Endothelial cell of umbilical vein (primary cell): ENCODE measurements around the gene TNIK. TPM values are rescaled to one million over a fixed set of nuclear protein-coding genes. Genes with fewer than 3 reads are reported as not detected.

Experiments
- BruUV-seq: library from RNA; stranded (reverse); fragments of 400-500 nt; replicated peaks from 2 replicates; lab custom pipeline; 2021; lab: Mats Ljungman, UMichigan
- CTCF ChIA-PET: fragments of 300-600, 350-600 bp; sonication (Branson Sonifier 250); formaldehyde crosslinking; loops from one replicate; lab custom pipeline; 2021; ENCODE audit warnings: antibody characterized with exemption, inconsistent platforms; lab: Charles Lee
- POLR2A ChIA-PET: fragments of 300-600, 350-600 bp; sonication (Branson Sonifier 250); formaldehyde crosslinking; loops from one replicate; lab custom pipeline; 2021; ENCODE audit warnings: antibody characterized with exemption, inconsistent platforms; lab: Charles Lee
- DNase-seq: peaks from one replicate; pipeline ENCODE4 v3.0.0-alpha.2; 2011; ENCODE audit warnings: low read depth, low spot score
- FAIRE-seq: peaks from 2 replicates; lab custom pipeline; 2011; peaks lifted over from hg19 to GRCh38; lab: Jason Lieb, UNC
- H2AFZ ChIP-seq: 2 replicates; pipeline ENCODE4 v1.6.0; 2012; ENCODE audit warnings: low read depth, low read length, control low read depth, inconsistent platforms
- H3K27ac ChIP-seq: 2 replicates; pipeline ENCODE4 v1.5.1; 2011; ENCODE audit warnings: low read depth, mild to moderate bottlenecking, control low read depth, low read length, moderate library complexity; ENCODE audit not compliant: insufficient read depth
- H3K27me3 ChIP-seq, 2 experiments: 2 replicates each; pipeline versions ENCODE4 v1.6.0 to v1.6.1; 2011; ENCODE audit warnings: low read length in 2 of 2, mixed read lengths in 1 of 2; ENCODE audit not compliant: control insufficient read depth in 2 of 2, insufficient read depth in 2 of 2
- H3K36me3 ChIP-seq, 2 experiments: 2 replicates in 1 of 2; 3 replicates in 1 of 2; pipeline ENCODE4 v1.5.1; 2011; ENCODE audit warnings: low read length in 2 of 2, mild to moderate bottlenecking in 1 of 2, moderate library complexity in 1 of 2; ENCODE audit not compliant: control insufficient read depth in 2 of 2, insufficient read depth in 2 of 2; ENCODE audit errors: extremely low read depth in 1 of 2
- H3K4me1 ChIP-seq: 3 replicates; pipeline ENCODE4 v1.5.1; 2011; ENCODE audit warnings: mild to moderate bottlenecking, low read length; ENCODE audit not compliant: control insufficient read depth, insufficient read depth; ENCODE audit errors: extremely low read depth
- H3K4me2 ChIP-seq: 2 replicates; pipeline ENCODE4 v1.6.1; 2011; ENCODE audit warnings: low read length, control low read depth, mixed read lengths; ENCODE audit not compliant: insufficient read depth
- H3K4me3 ChIP-seq, 3 experiments: fragments of 200-600 bp in 1 of 3; sonication (generic), shearing (Covaris generic) in 1 of 3; replicated peaks in 1 of 3; 2 replicates each; pipeline ENCODE4 v1.5.1; 2011 to 2016; ENCODE audit warnings: control low read depth in 3 of 3, low read length in 3 of 3, mild to moderate bottlenecking in 2 of 3, inconsistent platforms in 1 of 3, low read depth in 1 of 3, moderate library complexity in 1 of 3; ENCODE audit not compliant: insufficient read depth in 1 of 3
- H3K79me2 ChIP-seq: 2 replicates; pipeline ENCODE4 v1.6.0; 2012; ENCODE audit warnings: low read length, inconsistent platforms; ENCODE audit not compliant: control insufficient read depth, insufficient read depth
- H3K9ac ChIP-seq: replicated peaks from 2 replicates; pipeline ENCODE3; 2011; ENCODE audit warnings: low read length, control low read depth; ENCODE audit not compliant: insufficient read depth; ENCODE audit errors: extremely low read depth
- H3K9me1 ChIP-seq: replicated peaks from 3 replicates; pipeline ENCODE4 v1.6.0; 2011; ENCODE audit warnings: mild to moderate bottlenecking, low read length; ENCODE audit not compliant: control insufficient read depth, insufficient read depth; ENCODE audit errors: extremely low read depth
- H3K9me3 ChIP-seq: replicated peaks from 2 replicates; pipeline ENCODE4 v1.5.1; 2012; ENCODE audit warnings: low read length, inconsistent platforms; ENCODE audit not compliant: control insufficient read depth, insufficient read depth
- H4K20me1 ChIP-seq: replicated peaks from 2 replicates; pipeline ENCODE3; 2011; ENCODE audit warnings: mild to moderate bottlenecking, low read length; ENCODE audit not compliant: control insufficient read depth, insufficient read depth; ENCODE audit errors: extremely low read depth
- EZH2 ChIP-seq: IDR thresholded peaks from 2 replicates; pipeline ENCODE4 v1.6.1; 2012; ENCODE audit warnings: borderline replicate concordance, low read depth, mild to moderate bottlenecking, moderate library complexity, low read length, inconsistent platforms; ENCODE audit not compliant: severe bottlenecking
- FOS ChIP-seq: IDR thresholded peaks from 2 replicates; pipeline ENCODE4 v1.6.1; 2011; ENCODE audit warnings: mild to moderate bottlenecking, low read length, moderate library complexity, borderline replicate concordance; ENCODE audit not compliant: insufficient read depth
- GATA2 ChIP-seq: IDR thresholded peaks from 2 replicates; pipeline ENCODE4 v1.7.0; 2011; ENCODE audit warnings: low read depth, mild to moderate bottlenecking, moderate library complexity, mixed read lengths, low read length; ENCODE audit not compliant: insufficient read length, insufficient read depth
- JUN ChIP-seq: IDR thresholded peaks from 2 replicates; pipeline ENCODE4 v1.6.1; 2011; ENCODE audit warnings: borderline replicate concordance, low read depth; ENCODE audit not compliant: insufficient read length, insufficient read depth
- MAX ChIP-seq: IDR thresholded peaks from 2 replicates; pipeline ENCODE4 v1.6.1; 2011; ENCODE audit not compliant: insufficient read depth, insufficient read length
- MYC ChIP-seq: IDR thresholded peaks from one replicate; pipeline ENCODE4 v1.6.1; 2011; ENCODE audit warnings: mild to moderate bottlenecking, low read depth, low read length
- POLR2A ChIP-seq: IDR thresholded peaks from 2 replicates; pipeline ENCODE4 v1.6.1; 2012; ENCODE audit warnings: low read depth, mild to moderate bottlenecking, control low read depth, low read length
- POLR2AphosphoS5 ChIP-seq: IDR thresholded peaks from 2 replicates; pipeline ENCODE4 v1.6.1; 2012; ENCODE audit warnings: low read depth, mild to moderate bottlenecking, control low read depth, low read length, moderate library complexity; ENCODE audit not compliant: insufficient read depth
- dilution Hi-C: fragments of 300-500 bp; cut with MboI; formaldehyde crosslinking; loops from one replicate; pipeline ENCODE4 v1.15.0; 2019; ENCODE audit warnings: low sequenced_read_pairs; ENCODE audit not compliant: extremely low pct_ligation_motif_present
- intact Hi-C: fragments of 100-400 bp; cut with micrococcal nuclease; formaldehyde crosslinking; loops from one replicate; pipeline ENCODE4 v1.10.0; 2022
- polyA plus RNA-seq, 4 experiments: library from polyadenylated mRNA; depleted of rRNA in 3 of 4; stranded (reverse) in 3 of 4; unstranded in 1 of 4; fragments of >200 nt; gene quantifications; 2 replicates each; pipeline versions ENCODE4 v1.2.1 to v1.2.3, GENCODE V29; 2011 to 2012; ENCODE audit warnings: missing spikeins in 1 of 4
- total RNA-seq: library from RNA; stranded (reverse); gene quantifications from 2 replicates; pipeline ENCODE4 v1.2.3, GENCODE V29; 2021
- TF ChIP-seq, protein P1 (sequence below), 2 donors: IDR thresholded peaks; 1 replicate in 1 of 2; 2 replicates in 1 of 2; pipeline ENCODE4 v1.5.1; 2011; ENCODE audit warnings: low read length in 2 of 2, mild to moderate bottlenecking in 2 of 2, moderate library complexity in 2 of 2, control low read depth in 1 of 2, inconsistent platforms in 1 of 2, low read depth in 1 of 2; ENCODE audit not compliant: insufficient read depth in 1 of 2; ENCODE audit errors: extremely low read depth in 1 of 2

The TNIK gene
- total and polyA plus RNA-seq, 2 donors (not counting 3 experiments of a cell fraction or from before 2014, with no cell fraction given) = 10.9 to 39.7 TPM

GRCh38 chr3:171213907-171214306 lies 246.3 kb downstream of the TNIK start:
- intact Hi-C loops = no loop called here
- no peaks in the 10 kb centered on the region for H4K20me1 ChIP-seq
- H3K9me1 ChIP-seq = no peaks in the 10 kb centered on the region
- H3K27ac ChIP-seq = no peak overlapping the region
- H3K27me3 ChIP-seq = no peaks in the 10 kb centered on the region
- no peak overlapping the region for H3K9ac ChIP-seq
- no peaks in the 10 kb centered on the region for H3K79me2 ChIP-seq
- no peaks in the 10 kb centered on the region for H3K9me3 ChIP-seq
- H3K4me2 ChIP-seq = no peak overlapping the region
- H3K4me1 ChIP-seq = no peaks in the 10 kb centered on the region
- ChIA-PET CTCF (no interaction called here), POLR2A (no interaction called here)
- H2AFZ ChIP-seq = no peak overlapping the region
- dilution Hi-C loops = no loop called here
- H3K4me3 ChIP-seq = no peak overlapping the region
- H3K36me3 ChIP-seq = peaks cover 0 to 3% of the 10 kb centered on the region in 2 experiments
- no peak for TF ChIP-seq MAX
- TF ChIP-seq, protein P1, sequence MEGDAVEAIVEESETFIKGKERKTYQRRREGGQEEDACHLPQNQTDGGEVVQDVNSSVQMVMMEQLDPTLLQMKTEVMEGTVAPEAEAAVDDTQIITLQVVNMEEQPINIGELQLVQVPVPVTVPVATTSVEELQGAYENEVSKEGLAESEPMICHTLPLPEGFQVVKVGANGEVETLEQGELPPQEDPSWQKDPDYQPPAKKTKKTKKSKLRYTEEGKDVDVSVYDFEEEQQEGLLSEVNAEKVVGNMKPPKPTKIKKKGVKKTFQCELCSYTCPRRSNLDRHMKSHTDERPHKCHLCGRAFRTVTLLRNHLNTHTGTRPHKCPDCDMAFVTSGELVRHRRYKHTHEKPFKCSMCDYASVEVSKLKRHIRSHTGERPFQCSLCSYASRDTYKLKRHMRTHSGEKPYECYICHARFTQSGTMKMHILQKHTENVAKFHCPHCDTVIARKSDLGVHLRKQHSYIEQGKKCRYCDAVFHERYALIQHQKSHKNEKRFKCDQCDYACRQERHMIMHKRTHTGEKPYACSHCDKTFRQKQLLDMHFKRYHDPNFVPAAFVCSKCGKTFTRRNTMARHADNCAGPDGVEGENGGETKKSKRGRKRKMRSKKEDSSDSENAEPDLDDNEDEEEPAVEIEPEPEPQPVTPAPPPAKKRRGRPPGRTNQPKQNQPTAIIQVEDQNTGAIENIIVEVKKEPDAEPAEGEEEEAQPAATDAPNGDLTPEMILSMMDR (IDR thresholded peaks at IDR 0.05; ENCODE audit: extremely low read depth in 1 of 2, insufficient read depth in 1 of 2, low read depth in 1 of 2, low read length in 2 of 2) = no peak
- TF ChIP-seq GATA2 = no peak
- TF ChIP-seq FOS = no peak
- no peak for TF ChIP-seq POLR2A
- no peak for TF ChIP-seq MYC
- TF ChIP-seq JUN = no peak
- TF ChIP-seq POLR2AphosphoS5 = no peak
- no peak for TF ChIP-seq EZH2
- no TSS peak for BruUV-seq
- no peak for DNase-seq
- no peak for FAIRE-seq
